Right lobe of liver (tissue), 6 donors: ENCODE data around the gene MAST4. TPM values are rescaled to one million over a fixed set of nuclear protein-coding genes. Genes with fewer than 3 reads are reported as not detected.
A peak's percentile ranks its signal among the peaks of the same experiment; 100 is the strongest.

ENCODE experiments used
- ATAC-seq, 4 donors: fragments of 200-7000 bp; cut with Tn5 transposase; one replicate each; pipeline ENCODE4 v1.9.1; 2020; ENCODE audit warnings: mild to moderate bottlenecking in 4 of 4, moderate library complexity in 4 of 4
- DNase-seq, 3 donors: peaks; one replicate each; pipeline ENCODE4 v3.0.0-alpha.2; 2020
- H3K27ac ChIP-seq, 3 donors: fragments of 200-600 bp; one replicate each; pipeline ENCODE4 v1.8.0; 2022
- H3K27me3 ChIP-seq, 2 donors: fragments of 200-600 bp; one replicate each; pipeline ENCODE4 v1.8.0; 2022
- H3K36me3 ChIP-seq, 4 donors: fragments of 200-600 bp; sonication (generic) in 1 of 4; one replicate each; pipeline versions ENCODE4 v1.5.1 to v1.8.0; 2017 to 2022; ENCODE audit warnings: control low read depth in 1 of 4
- H3K4me1 ChIP-seq, 4 donors: fragments of 200-600 bp; sonication (generic) in 1 of 4; one replicate each; pipeline versions ENCODE4 v1.5.1 to v1.8.0; 2017 to 2022; ENCODE audit warnings: control low read depth in 1 of 4
- H3K4me3 ChIP-seq, 3 donors: fragments of 200-600 bp; one replicate each; pipeline ENCODE4 v1.8.0; 2022
- H3K9me3 ChIP-seq, 4 donors: fragments of 200-600 bp; sonication (generic) in 1 of 4; one replicate each; pipeline versions ENCODE4 v1.5.1 to v1.8.0; 2017 to 2022; ENCODE audit warnings: control low read depth in 1 of 4
- CTCF ChIP-seq, 4 donors: fragments of 200-600 bp in 3 of 4; fragments of 450-650 bp in 1 of 4; IDR thresholded peaks; one replicate each; pipeline versions ENCODE4 v1.5.1 to v1.8.0; 2016 to 2022; ENCODE audit warnings: antibody characterized with exemption in 4 of 4, mild to moderate bottlenecking in 2 of 4
- POLR2A ChIP-seq: fragments of 450-650 bp; IDR thresholded peaks from one replicate; pipeline ENCODE4 v1.6.1; 2017; ENCODE audit warnings: antibody characterized with exemption, mild to moderate bottlenecking
- WGBS: methylation state at CpG from one replicate; pipeline ENCODE4 v1.1.6; 2018; ENCODE audit warnings: low coverage, low lambda C conversion rate; ENCODE audit not compliant: insufficient coverage; ENCODE audit errors: missing lambda C conversion rate; 5-methylcytosine and 5-hydroxymethylcytosine counted together
- intact Hi-C, 2 donors: fragments of 100-400 bp; cut with DNase I; formaldehyde crosslinking; loops; one replicate each; pipeline versions ENCODE4 v1.11.2 to v1.14.1; 2022
- long read RNA-seq: library from polyadenylated mRNA; unstranded; transcript quantifications from one replicate; pipeline ENCODE4 v2.0.0, GENCODE V29; 2019
- total RNA-seq, 6 experiments: library from RNA; depleted of rRNA in 2 of 6; stranded (reverse); fragments of >200 nt in 2 of 6; fragmentation: NEBNext Ultra II Directional in 3 of 6; extraction: Animal tissue kit (Norgen Biotek cat#: 25700) in 3 of 6; gene quantifications; one replicate each; pipeline versions ENCODE4 v1.1.0 to v1.2.4, GENCODE V29; 2016 to 2023
- donor health status: DM: no; HTN: yes; CAD: no.
- donor health status: DM: no; HTN: no; CAD: no.
- donor health status: DM: no; HTN: no; CAD: no.
- donor health status: DM: no; HTN: yes; CAD: no.
- donor health status: DM: no; HTN: yes; CAD: no.

MAST4 gene
- total RNA-seq, result 10 to 100 TPM in 5 of 6 experiments, 1 to 10 TPM in 1; 9.4 to 23.5 (median 13.9) TPM
- long read RNA-seq, partial matches to known transcripts, result 0 of 3 reads
- long read RNA-seq, other reads (novel, unspliced or antisense), result 3 of 3 reads

GRCh38 chr5:66595756-66596635 is at the start of gene MAST4:
Gene MAST4, plus strand, starts transcription at chr5:66596393. Its CDS starts 263 bp downstream, at chr5:66596656.
- no peak for TF ChIP-seq CTCF (IDR thresholded peaks at IDR 0.05)
- TF ChIP-seq POLR2A, result peak; percentile 63
- peak within 1 kb of the TSS; percentile 63 to 73 (median 68) for H3K4me3 ChIP-seq
- DNase-seq, result peak; percentile 94 to 97 (median 96)
- no peaks in the 10 kb centered on the region for H3K27me3 ChIP-seq
- H3K4me1 ChIP-seq, result peaks cover 0 to 11% (median 0%) of the 10 kb centered on the region in 4 donors
- H3K9me3 ChIP-seq, result no peaks in the 10 kb centered on the region
- no peaks in the 10 kb centered on the region for H3K36me3 ChIP-seq
- peak; percentile 98 to 99 (median 98) for ATAC-seq
- 8% methylated on average over 12 of the region's 74 CpGs for WGBS
- intact Hi-C loops, result no loop called here
- peak within 1 kb of the TSS in 1 of 3 donors; percentile 5 for H3K27ac ChIP-seq

- Histone ChIP-seq H3K27ac (no peak overlapping the region), H3K9me3 (no peaks in the 10 kb centered on the region), H3K36me3 (no peaks in the 10 kb centered on the region), H3K27me3 (no peaks in the 10 kb centered on the region), H3K4me3 (no peak overlapping the region), H3K4me1 (no peaks in the 10 kb centered on the region)
- TF ChIP-seq POLR2A (no peak), CTCF (IDR thresholded peaks at IDR 0.05) (no peak)
- intact Hi-C loops, result no loop called here
- ATAC-seq (no peak), DNase-seq (no peak)
These were observed 49.7 kb upstream of the MAST4 start for GRCh38 chr5:66546541-66546940.

- no peaks in the 10 kb centered on the region for H3K27me3 ChIP-seq
- 56% methylated on average over 2 of the region's 2 CpGs for WGBS
- intact Hi-C loops, result no loop called here
- no peaks in the 10 kb centered on the region for H3K4me1 ChIP-seq
- H3K27ac ChIP-seq, result no peak overlapping the region
- no peak for DNase-seq
- no peak for TF ChIP-seq POLR2A
- no peaks in the 10 kb centered on the region for H3K9me3 ChIP-seq
- no peaks in the 10 kb centered on the region for H3K36me3 ChIP-seq
- no peak for ATAC-seq
- H3K4me3 ChIP-seq, result no peak overlapping the region
These were observed 44.9 kb upstream of the MAST4 start for GRCh38 chr5:66551338-66551737.

GRCh38 chr5:66551945-66552344 is 44.2 kb upstream of the MAST4 start:
- H3K4me1 ChIP-seq, result no peaks in the 10 kb centered on the region
- DNase-seq (no peak), ATAC-seq (no peak)
- H3K27ac ChIP-seq, result no peak overlapping the region
- H3K36me3 ChIP-seq, result no peaks in the 10 kb centered on the region
- TF ChIP-seq CTCF (IDR thresholded peaks at IDR 0.05) (no peak), POLR2A (no peak)
- no peak overlapping the region for H3K4me3 ChIP-seq
- no peaks in the 10 kb centered on the region for H3K9me3 ChIP-seq
- intact Hi-C loops, result no loop called here
- H3K27me3 ChIP-seq, result no peaks in the 10 kb centered on the region
- WGBS, result 56% methylated on average over 1 of the region's 1 CpG

GRCh38 chr5:66553368-66553912 is 42.8 kb upstream of the MAST4 start:
- Histone ChIP-seq H3K9me3 (no peaks in the 10 kb centered on the region), H3K4me1 (no peaks in the 10 kb centered on the region), H3K27ac (no peak overlapping the region), H3K4me3 (no peak overlapping the region), H3K27me3 (no peaks in the 10 kb centered on the region), H3K36me3 (no peaks in the 10 kb centered on the region)
- intact Hi-C loops, result no loop called here
- no peak for DNase-seq
- no peak for ATAC-seq
- 36% methylated on average over 1 of the region's 1 CpG for WGBS
- TF ChIP-seq POLR2A (no peak), CTCF (IDR thresholded peaks at IDR 0.05) (no peak)
